Mesangial cell (primary cell): Measurements from ENCODE around the gene OLR1. TPM values are rescaled to one million over a fixed set of nuclear protein-coding genes. Genes with fewer than 3 reads are reported as not detected.

ENCODE experiments used
- total RNA-seq: library from RNA; depleted of rRNA; stranded (reverse); fragments of >200 nt; gene quantifications from 2 replicates; pipeline ENCODE4 v1.2.3, GENCODE V29; 2015

The OLR1 gene
- 0.51 and 1.5 TPM in 2 replicates for total RNA-seq

GRCh38 chr12:10171973-10172728 is at the start of gene OLR1:
Gene OLR1 (minus strand): TSS chr12:10172132. CDS start chr12:10172077, 55 bp downstream.

GRCh38 chr12:10212739-10213131 is 40.8 kb upstream of the OLR1 start, which contains the start of gene GABARAPL1:
Gene GABARAPL1 (plus strand): TSS chr12:10212877. CDS start chr12:10213130, 253 bp downstream.

GRCh38 chr12:10178821-10179220 is 6.9 kb upstream of the OLR1 start, which contains the start of gene TMEM52B:
Gene TMEM52B (plus strand): TSS chr12:10179032. CDS start chr12:10179575, 543 bp downstream.

GRCh38 chr12:10130042-10130441 is 41.9 kb downstream of the OLR1 start, which contains the start of gene CLEC7A:
Gene CLEC7A (minus strand): TSS chr12:10130199. CDS start chr12:10130082, 117 bp downstream.

Other genes starting within 250 kb of the OLR1 start
- gene CLEC2A, start 239.8 kb downstream of the OLR1 start, total RNA-seq = not detected in 2 replicates
- gene CLEC12A, start 200.7 kb downstream of the OLR1 start, total RNA-seq = not detected in 2 replicates
- not detected in 2 replicates for gene CLEC1B, start 173.0 kb downstream of the OLR1 start, total RNA-seq
- gene CLEC12B, start 161.5 kb downstream of the OLR1 start, total RNA-seq = not detected in 2 replicates
- not detected in 2 replicates for gene CLEC9A, start 141.4 kb downstream of the OLR1 start, total RNA-seq
- not detected in 2 replicates for gene CLEC1A, start 73.1 kb downstream of the OLR1 start, total RNA-seq
- gene CLEC7A, start 41.9 kb downstream of the OLR1 start, total RNA-seq = not detected in 2 replicates
- gene TMEM52B, start 6.9 kb upstream of the OLR1 start, total RNA-seq = 1.3 TPM in 1 of 2 replicates, not detected in the other
- gene GABARAPL1, start 40.7 kb upstream of the OLR1 start, total RNA-seq = 21.0 and 94.1 TPM in 2 replicates
- gene KLRD1, start 135.7 kb upstream of the OLR1 start, total RNA-seq = 0.13 TPM in 1 of 2 replicates, not detected in the other
- gene KLRK1, start 217.9 kb upstream of the OLR1 start, total RNA-seq = 0.16 TPM in 1 of 2 replicates, not detected in the other
- gene KLRC4, start 237.6 kb upstream of the OLR1 start, total RNA-seq = 0.16 TPM in 1 of 2 replicates, not detected in the other
- gene KLRC3, start 248.5 kb upstream of the OLR1 start, total RNA-seq = 0.13 TPM in 1 of 2 replicates, not detected in the other